Rectal smooth muscle tissue (tissue), 1 donor: Measurements from ENCODE around the gene LPCAT1.
A peak's percentile ranks its signal among the peaks of the same experiment; 100 is the strongest.
"Not testable (repeated sequence)": the region's sequence is repeated elsewhere in the genome, so short reads cannot be mapped to it uniquely, and the experiment has no call there.

ENCODE experiments used
- H3K27ac ChIP-seq: one replicate; pipeline ENCODE4 v1.7.0; 2013; ENCODE audit warnings: low read depth, low read length, inconsistent platforms
- H3K27me3 ChIP-seq: one replicate; pipeline ENCODE4 v1.7.0; 2013; ENCODE audit warnings: low read length; ENCODE audit not compliant: control insufficient read depth, insufficient read depth
- H3K36me3 ChIP-seq: one replicate; pipeline ENCODE4 v1.7.0; 2013; ENCODE audit warnings: low read length; ENCODE audit not compliant: control insufficient read depth, insufficient read depth
- H3K4me1 ChIP-seq: one replicate; pipeline ENCODE4 v1.7.0; 2013; ENCODE audit warnings: low read length; ENCODE audit not compliant: control insufficient read depth, insufficient read depth
- H3K4me3 ChIP-seq: one replicate; pipeline ENCODE4 v1.7.0; 2013; ENCODE audit warnings: low read length
- H3K9ac ChIP-seq: one replicate; pipeline ENCODE4 v1.7.0; 2013; ENCODE audit warnings: low read length

The LPCAT1 gene

GRCh38 chr5:1456110-1456881 is 67.5 kb downstream of the LPCAT1 start:
- H3K4me1 ChIP-seq, H3K9ac ChIP-seq, H3K4me3 ChIP-seq, H3K27ac ChIP-seq, H3K36me3 ChIP-seq, H3K27me3 ChIP-seq: not testable (repeated sequence)

GRCh38 chr5:1453613-1454012 is 70.1 kb downstream of the LPCAT1 start:
- Histone ChIP-seq H3K36me3 (no peaks in the 10 kb centered on the region), H3K9ac (no peak overlapping the region), H3K4me1 (no peaks in the 10 kb centered on the region), H3K4me3 (no peak overlapping the region), H3K27me3 (no peaks in the 10 kb centered on the region), H3K27ac (no peak overlapping the region)

- Histone ChIP-seq H3K27ac (no peak overlapping the region), H3K36me3 (no peaks in the 10 kb centered on the region), H3K4me3 (no peak overlapping the region), H3K4me1 (no peaks in the 10 kb centered on the region), H3K27me3 (peaks cover 23% of the 10 kb centered on the region), H3K9ac (no peak overlapping the region)
Measured at GRCh38 chr5:1449081-1449630, 74.6 kb downstream of the LPCAT1 start.

GRCh38 chr5:1448511-1449011 is 75.2 kb downstream of the LPCAT1 start:
- no peak overlapping the region for H3K4me3 ChIP-seq
- peaks cover 29% of the 10 kb centered on the region for H3K27me3 ChIP-seq
- H3K27ac ChIP-seq: no peak overlapping the region
- H3K4me1 ChIP-seq: no peaks in the 10 kb centered on the region
- no peaks in the 10 kb centered on the region for H3K36me3 ChIP-seq
- no peak overlapping the region for H3K9ac ChIP-seq

- H3K27ac ChIP-seq: no peak overlapping the region
- no peak overlapping the region for H3K9ac ChIP-seq
- H3K4me3 ChIP-seq: no peak overlapping the region
- H3K27me3 ChIP-seq: peaks cover 32% of the 10 kb centered on the region
- no peaks in the 10 kb centered on the region for H3K4me1 ChIP-seq
- no peaks in the 10 kb centered on the region for H3K36me3 ChIP-seq
Measured at GRCh38 chr5:1447671-1448361, 75.9 kb downstream of the LPCAT1 start.

GRCh38 chr5:1446602-1447343 is 77.0 kb downstream of the LPCAT1 start:
- no peak overlapping the region for H3K4me3 ChIP-seq
- H3K27me3 ChIP-seq: peaks cover 32% of the 10 kb centered on the region
- H3K9ac ChIP-seq: no peak overlapping the region
- H3K4me1 ChIP-seq: no peaks in the 10 kb centered on the region
- H3K27ac ChIP-seq: no peak overlapping the region
- no peaks in the 10 kb centered on the region for H3K36me3 ChIP-seq

- no peaks in the 10 kb centered on the region for H3K4me1 ChIP-seq
- no peak overlapping the region for H3K4me3 ChIP-seq
- H3K9ac ChIP-seq: no peak overlapping the region
- no peaks in the 10 kb centered on the region for H3K36me3 ChIP-seq
- no peak overlapping the region for H3K27ac ChIP-seq
- peaks cover 32% of the 10 kb centered on the region for H3K27me3 ChIP-seq
Measured at GRCh38 chr5:1445689-1446601, 77.8 kb downstream of the LPCAT1 start.

- no peak within 1 kb of the TSS for H3K27ac ChIP-seq
- H3K4me3 ChIP-seq: peak within 1 kb of the TSS; percentile 4
- no peaks in the 10 kb centered on the region for H3K36me3 ChIP-seq
- H3K4me1 ChIP-seq: no peaks in the 10 kb centered on the region
- peaks cover 32% of the 10 kb centered on the region for H3K27me3 ChIP-seq
- H3K9ac ChIP-seq: no peak within 1 kb of the TSS
Measured at GRCh38 chr5:1445313-1445688, 78.5 kb downstream of the LPCAT1 start, which contains the start of gene SLC6A3. TSS of gene SLC6A3 (minus strand) at chr5:1445440. CDS start at chr5:1443197, 2,243 bp downstream.

GRCh38 chr5:1444361-1445189 is 79.2 kb downstream of the LPCAT1 start:
- Histone ChIP-seq H3K9ac (no peak overlapping the region), H3K4me3 (peak overlapping the region; percentile 4), H3K4me1 (no peaks in the 10 kb centered on the region), H3K36me3 (no peaks in the 10 kb centered on the region), H3K27ac (no peak overlapping the region), H3K27me3 (peaks cover 35% of the 10 kb centered on the region)

GRCh38 chr5:1443991-1444360 is 79.8 kb downstream of the LPCAT1 start:
- no peaks in the 10 kb centered on the region for H3K4me1 ChIP-seq
- H3K27ac ChIP-seq: no peak overlapping the region
- H3K4me3 ChIP-seq: peak overlapping the region; percentile 4
- no peak overlapping the region for H3K9ac ChIP-seq
- H3K27me3 ChIP-seq: peaks cover 35% of the 10 kb centered on the region
- H3K36me3 ChIP-seq: no peaks in the 10 kb centered on the region

- Histone ChIP-seq H3K4me1 (no peaks in the 10 kb centered on the region), H3K27me3 (peaks cover 33% of the 10 kb centered on the region)
Measured at GRCh38 chr5:1443171-1443570, 80.6 kb downstream of the LPCAT1 start.

More at GRCh38 chr5:1443171-1443570, 80.6 kb downstream of the LPCAT1 start:
- Histone ChIP-seq H3K27ac (no peak overlapping the region), H3K9ac (no peak overlapping the region), H3K4me3 (no peak overlapping the region), H3K36me3 (no peaks in the 10 kb centered on the region)
